Esophagus muscularis mucosa (tissue), 4 donors: ENCODE data around the gene CD1C. TPM values are rescaled to one million over a fixed set of nuclear protein-coding genes. Genes with fewer than 3 reads are reported as not detected.

Experiments used
- DNase-seq: peaks from one replicate; pipeline ENCODE4 v3.0.0-alpha.2; 2017; ENCODE audit errors: extremely low spot score
- H3K27ac ChIP-seq, 4 donors: fragments of 200-600 bp; sonication (generic); replicated peaks in 1 of 4; 1 replicate in 3 of 4; 2 replicates in 1 of 4; pipeline ENCODE4 v1.5.1; 2016 to 2019; ENCODE audit warnings: mild to moderate bottlenecking in 1 of 4
- H3K27me3 ChIP-seq, 4 donors: fragments of 200-600 bp; sonication (generic); one replicate each; pipeline versions ENCODE4 v1.5.1 to v1.6.0; 2016 to 2019
- H3K36me3 ChIP-seq, 4 donors: fragments of 200-600 bp; sonication (generic); one replicate each; pipeline ENCODE4 v1.5.1; 2016 to 2019
- H3K4me1 ChIP-seq, 4 donors: fragments of 200-600 bp; sonication (generic); one replicate each; pipeline ENCODE4 v1.5.1; 2016 to 2019
- H3K4me3 ChIP-seq, 4 donors: fragments of 200-600 bp; sonication (generic); 1 replicate in 2 of 4; 2 replicates in 2 of 4; pipeline ENCODE4 v1.5.1; 2016 to 2019; ENCODE audit warnings: mild to moderate bottlenecking in 4 of 4, moderate library complexity in 1 of 4
- H3K9me3 ChIP-seq, 4 donors: fragments of 200-600 bp; sonication (generic); 1 replicate in 3 of 4; 2 replicates in 1 of 4; pipeline ENCODE4 v1.5.1; 2016 to 2019
- CTCF ChIP-seq, 3 experiments: fragments of 200-600 bp in 2 of 3; fragments of 450-650 bp in 1 of 3; sonication (generic) in 2 of 3; IDR thresholded peaks; one replicate each; pipeline ENCODE4 v1.5.1; 2017 to 2019; ENCODE audit warnings: antibody characterized with exemption in 3 of 3, mild to moderate bottlenecking in 2 of 3, moderate library complexity in 1 of 3
- EP300 ChIP-seq: sonication (generic); formaldehyde crosslinking; IDR thresholded peaks from one replicate; pipeline ENCODE4 v1.6.1; 2017; ENCODE audit warnings: antibody characterized with exemption
- POLR2A ChIP-seq: fragments of 450-650 bp; IDR thresholded peaks from one replicate; pipeline ENCODE4 v1.6.1; 2017; ENCODE audit warnings: antibody characterized with exemption, moderate library complexity, mild to moderate bottlenecking, low read depth
- POLR2AphosphoS5 ChIP-seq, 2 donors: sonication (generic); formaldehyde crosslinking; IDR thresholded peaks; one replicate each; pipeline ENCODE4 v1.6.1; 2017; ENCODE audit warnings: antibody characterized with exemption in 2 of 2
- WGBS: methylation state at CpG from one replicate; pipeline ENCODE4 v1.1.5; 2018; 5-methylcytosine and 5-hydroxymethylcytosine counted together
- intact Hi-C: fragments of 100-400 bp; cut with DNase I; formaldehyde crosslinking; loops from one replicate; pipeline ENCODE4 v1.15.1; 2023
- total RNA-seq, 4 donors: library from RNA; depleted of rRNA; stranded (reverse); fragments of >200 nt; gene quantifications; one replicate each; pipeline versions ENCODE4 v1.1.0 to v1.2.1, GENCODE V29; 2016

Gene CD1C
- total RNA-seq, 4 donors from 2014 or later = 0.69 to 1.2 TPM; not detected in 2

- TF ChIP-seq POLR2A = no peak
- no peak for TF ChIP-seq CTCF (IDR thresholded peaks at IDR 0.05)
- TF ChIP-seq EP300 = no peak
- TF ChIP-seq POLR2AphosphoS5 (IDR thresholded peaks at IDR 0.05) = no peak
- intact Hi-C loops = no loop called here
- no peak overlapping the region for H3K27ac ChIP-seq
- H3K36me3 ChIP-seq = no peaks in the 10 kb centered on the region
- H3K4me1 ChIP-seq = no peaks in the 10 kb centered on the region
- WGBS = 78% methylated on average over 11 of the region's 11 CpGs
- no peaks in the 10 kb centered on the region for H3K9me3 ChIP-seq
- no peak overlapping the region for H3K4me3 ChIP-seq
- DNase-seq = no peak
- no peaks in the 10 kb centered on the region for H3K27me3 ChIP-seq
Measured at GRCh38 chr1:158330391-158331105, 40.8 kb downstream of the CD1C start.

GRCh38 chr1:158331106-158331425 lies 41.3 kb downstream of the CD1C start:
- H3K36me3 ChIP-seq = no peaks in the 10 kb centered on the region
- intact Hi-C loops = no loop called here
- H3K9me3 ChIP-seq = no peaks in the 10 kb centered on the region
- no peak overlapping the region for H3K27ac ChIP-seq
- TF ChIP-seq EP300 (no peak), POLR2AphosphoS5 (IDR thresholded peaks at IDR 0.05) (no peak), CTCF (IDR thresholded peaks at IDR 0.05) (no peak), POLR2A (no peak)
- 88% methylated on average over 1 of the region's 1 CpG for WGBS
- DNase-seq = no peak
- H3K27me3 ChIP-seq = no peaks in the 10 kb centered on the region
- no peaks in the 10 kb centered on the region for H3K4me1 ChIP-seq
- no peak overlapping the region for H3K4me3 ChIP-seq

- DNase-seq = no peak
- H3K27ac ChIP-seq = no peak within 1 kb of the TSS
- intact Hi-C loops = no loop called here
- WGBS = 84% methylated on average over 2 of the region's 2 CpGs
- H3K27me3 ChIP-seq = no peaks in the 10 kb centered on the region
- no peaks in the 10 kb centered on the region for H3K36me3 ChIP-seq
- H3K9me3 ChIP-seq = no peaks in the 10 kb centered on the region
- no peak within 1 kb of the TSS for H3K4me3 ChIP-seq
- H3K4me1 ChIP-seq = no peaks in the 10 kb centered on the region
- TF ChIP-seq CTCF (IDR thresholded peaks at IDR 0.05) = no peak
- no peak for TF ChIP-seq EP300
- TF ChIP-seq POLR2AphosphoS5 (IDR thresholded peaks at IDR 0.05) = no peak
- TF ChIP-seq POLR2A = no peak
Measured at GRCh38 chr1:158331481-158332150, 41.9 kb downstream of the CD1C start, which contains the start of gene CD1B. CD1B (minus strand) TSS chr1:158331531; CDS start chr1:158331423, 108 bp downstream.

- intact Hi-C loops = no loop called here
- H3K36me3 ChIP-seq = no peaks in the 10 kb centered on the region
- H3K9me3 ChIP-seq = no peaks in the 10 kb centered on the region
- no peak overlapping the region for H3K4me3 ChIP-seq
- no peaks in the 10 kb centered on the region for H3K27me3 ChIP-seq
- no peak for DNase-seq
- TF ChIP-seq POLR2A (no peak), POLR2AphosphoS5 (IDR thresholded peaks at IDR 0.05) (no peak), EP300 (no peak), CTCF (IDR thresholded peaks at IDR 0.05) (no peak)
- H3K27ac ChIP-seq = no peak overlapping the region
- no peaks in the 10 kb centered on the region for H3K4me1 ChIP-seq
- WGBS = 68% methylated on average over 8 of the region's 8 CpGs
Measured at GRCh38 chr1:158333405-158334155, 43.9 kb downstream of the CD1C start.
